ENCODE data around the gene TARS3. TPM values are rescaled to one million over a fixed set of nuclear protein-coding genes. Genes with fewer than 3 reads are reported as not detected.

TARS3 gene
- total and polyA plus RNA-seq, 2 donors (not counting 3 experiments of a cell fraction or from before 2014, with no cell fraction given) = 0.91 to 8.2 TPM

- intact Hi-C loops (cut with micrococcal nuclease) (no loop called here), dilution Hi-C loops (cut with MboI; ENCODE audit: extremely low pct_ligation_motif_present, low sequenced_read_pairs) (no loop called here)
- Histone ChIP-seq H3K9ac (replicated peaks; ENCODE audit: extremely low read depth, insufficient read depth, low read length) (no peak overlapping the region), H3K27me3 (ENCODE audit: control insufficient read depth in 2 of 2, insufficient read depth in 2 of 2, low read length in 2 of 2) (no peaks in the 10 kb centered on the region), H3K9me1 (replicated peaks; ENCODE audit: control insufficient read depth, extremely low read depth, insufficient read depth, low read length) (no peaks in the 10 kb centered on the region), H3K4me1 (ENCODE audit: control insufficient read depth, extremely low read depth, insufficient read depth, low read length) (peaks cover 23% of the 10 kb centered on the region), H3K4me3 (replicated peaks in 1 of 3; ENCODE audit: insufficient read depth in 1 of 3, low read depth in 1 of 3, low read length in 3 of 3) (no peak overlapping the region), H3K4me2 (ENCODE audit: insufficient read depth, low read length) (no peak overlapping the region), H2AFZ (ENCODE audit: low read depth, low read length) (no peak overlapping the region), H3K9me3 (replicated peaks; ENCODE audit: control insufficient read depth, insufficient read depth, low read length) (no peaks in the 10 kb centered on the region), H4K20me1 (replicated peaks; ENCODE audit: control insufficient read depth, extremely low read depth, insufficient read depth, low read length) (no peaks in the 10 kb centered on the region), H3K27ac (ENCODE audit: insufficient read depth, low read depth, low read length) (no peak overlapping the region), H3K79me2 (ENCODE audit: control insufficient read depth, insufficient read depth, low read length) (peaks cover 29% of the 10 kb centered on the region), H3K36me3 (ENCODE audit: control insufficient read depth in 2 of 2, extremely low read depth in 1 of 2, insufficient read depth in 2 of 2, low read length in 2 of 2) (no peaks in the 10 kb centered on the region)
- no peak for FAIRE-seq
- no peak for DNase-seq (ENCODE audit: low read depth, low spot score)
- no TSS peak for BruUV-seq (replicated peaks)
- no peak for TF ChIP-seq POLR2A (IDR thresholded peaks at IDR 0.05; ENCODE audit: low read depth, low read length)
- TF ChIP-seq POLR2AphosphoS5 (IDR thresholded peaks at IDR 0.05; ENCODE audit: insufficient read depth, low read depth, low read length) = no peak
- TF ChIP-seq MYC (IDR thresholded peaks at IDR 0.05; ENCODE audit: low read depth, low read length) = no peak
- no peak for TF ChIP-seq GATA2 (IDR thresholded peaks at IDR 0.05; ENCODE audit: insufficient read depth, insufficient read length, low read depth, low read length)
- TF ChIP-seq JUN (IDR thresholded peaks at IDR 0.05; ENCODE audit: borderline replicate concordance, insufficient read depth, insufficient read length, low read depth) = no peak
- TF ChIP-seq MAX (IDR thresholded peaks at IDR 0.05; ENCODE audit: insufficient read depth, insufficient read length) = no peak
- TF ChIP-seq EZH2 (IDR thresholded peaks at IDR 0.05; ENCODE audit: borderline replicate concordance, low read depth, low read length, severe bottlenecking) = no peak
- no peak for TF ChIP-seq CTCF (IDR thresholded peaks at IDR 0.05; ENCODE audit: extremely low read depth in 1 of 2, insufficient read depth in 1 of 2, low read depth in 1 of 2, low read length in 2 of 2)
- TF ChIP-seq FOS (IDR thresholded peaks at IDR 0.05; ENCODE audit: borderline replicate concordance, insufficient read depth, low read length) = no peak
- POLR2A ChIA-PET = no interaction called here
- CTCF ChIA-PET = interaction anchor here (1.3 to 1.6 kb wide), 3 partner anchors 12 to 365 kb away, joined by 3 to 5 read pairs (median 4); no protein-coding TSS in a partner anchor
Measured at GRCh38 chr15:101654171-101654570, 70.1 kb downstream of the TARS3 start.
